ENCODE data around the gene AASDH. TPM values are rescaled to one million over a fixed set of nuclear protein-coding genes. Genes with fewer than 3 reads are reported as not detected.

AASDH gene
- total RNA-seq, 2 experiments from 2014 or later: 10.4 to 13.9 TPM

- peaks cover 89% of the 10 kb centered on the region for H4K20me1 ChIP-seq (ENCODE audit: insufficient read depth, low read length)
- TF ChIP-seq EZH2phosphoT487 (IDR thresholded peaks at IDR 0.05; ENCODE audit: borderline replicate concordance, low read depth, low read length): no peak
- TF ChIP-seq CTCF (conservative IDR thresholded peaks at IDR 0.05; ENCODE audit: low read length): no peak
- no peak overlapping the region for H3K4me3 ChIP-seq (ENCODE audit: low read depth, low read length, poor library complexity, severe bottlenecking)
- H2AFZ ChIP-seq (ENCODE audit: low read length): no peak overlapping the region
- peaks cover 100% of the 10 kb centered on the region for H3K79me2 ChIP-seq (ENCODE audit: insufficient read depth, low read depth, low read length)
- H3K9me3 ChIP-seq (ENCODE audit: low read length): peaks cover 6% of the 10 kb centered on the region; the same call in 1 of the 2 replicates
- ChIA-PET CTCF (ENCODE audit: unreplicated experiment) (no interaction called here), POLR2A (interaction anchor here (0.7 to 5.6 kb wide), 2 partner anchors 8 to 241 kb away, joined by 5 to 52 read pairs; partner anchors contain the start of genes PAICS and PPAT)
- DNase-seq (ENCODE audit: low spot score): no peak
- no TSS peak for BruUV-seq (replicated peaks)
- H3K4me1 ChIP-seq (ENCODE audit: insufficient read depth, low read length, poor library complexity, severe bottlenecking): peaks cover 45% of the 10 kb centered on the region
- no peaks in the 10 kb centered on the region for H3K9me2 ChIP-seq (ENCODE audit: insufficient read depth, low read length)
- intact Hi-C loops (cut with micrococcal nuclease; ENCODE audit: unreplicated experiment): loop anchor here (10.0 kb wide), 1 partner anchor 408 kb away; no protein-coding TSS in a partner anchor
- no peak overlapping the region for H3K27ac ChIP-seq (ENCODE audit: low read depth, low read length, poor library complexity, severe bottlenecking)
- no peak overlapping the region for H3K4me2 ChIP-seq (ENCODE audit: low read length)
- H3K36me3 ChIP-seq (ENCODE audit: insufficient read depth, low read length): peaks cover 68% of the 10 kb centered on the region
Observed at GRCh38 chr4:56427179-56427578, 39.9 kb upstream of the AASDH start.

GRCh38 chr4:56426273-56426672 lies 39.0 kb upstream of the AASDH start:
- Histone ChIP-seq H4K20me1 (ENCODE audit: insufficient read depth, low read length) (peaks cover 80% of the 10 kb centered on the region), H3K9me2 (ENCODE audit: insufficient read depth, low read length) (no peaks in the 10 kb centered on the region), H3K27ac (ENCODE audit: low read depth, low read length, poor library complexity, severe bottlenecking) (no peak overlapping the region), H3K4me1 (ENCODE audit: insufficient read depth, low read length, poor library complexity, severe bottlenecking) (peaks cover 37% of the 10 kb centered on the region), H3K9me3 (ENCODE audit: low read length) (peaks cover 6% of the 10 kb centered on the region; the same call in 1 of the 2 replicates), H3K36me3 (ENCODE audit: insufficient read depth, low read length) (peaks cover 65% of the 10 kb centered on the region), H3K79me2 (ENCODE audit: insufficient read depth, low read depth, low read length) (peaks cover 100% of the 10 kb centered on the region), H2AFZ (ENCODE audit: low read length) (no peak overlapping the region), H3K4me3 (ENCODE audit: low read depth, low read length, poor library complexity, severe bottlenecking) (no peak overlapping the region), H3K4me2 (ENCODE audit: low read length) (no peak overlapping the region)
- TF ChIP-seq EZH2phosphoT487 (IDR thresholded peaks at IDR 0.05; ENCODE audit: borderline replicate concordance, low read depth, low read length) (no peak), CTCF (conservative IDR thresholded peaks at IDR 0.05; ENCODE audit: low read length) (no peak)
- CTCF ChIA-PET (ENCODE audit: unreplicated experiment): interaction anchor here (1.4 kb wide), 1 partner anchor 9 kb away, joined by 5 read pairs; the partner anchor contains the start of gene PPAT
- BruUV-seq (replicated peaks): no TSS peak
- POLR2A ChIA-PET: interaction anchor here (0.7 to 5.6 kb wide), 5 partner anchors 8 to 39 kb away, joined by 3 to 52 read pairs (median 6); partner anchors contain the start of genes AASDH, PAICS and PPAT
- DNase-seq (ENCODE audit: low spot score): no peak
- intact Hi-C loops (cut with micrococcal nuclease; ENCODE audit: unreplicated experiment): loop anchor here (10.0 kb wide), 1 partner anchor 409 kb away; no protein-coding TSS in a partner anchor

GRCh38 chr4:56425518-56425917 lies 38.2 kb upstream of the AASDH start:
- no peak for TF ChIP-seq CTCF (conservative IDR thresholded peaks at IDR 0.05; ENCODE audit: low read length)
- no peak for TF ChIP-seq EZH2phosphoT487 (IDR thresholded peaks at IDR 0.05; ENCODE audit: borderline replicate concordance, low read depth, low read length)
- Histone ChIP-seq H3K4me3 (ENCODE audit: low read depth, low read length, poor library complexity, severe bottlenecking) (no peak overlapping the region), H3K79me2 (ENCODE audit: insufficient read depth, low read depth, low read length) (peaks cover 100% of the 10 kb centered on the region), H4K20me1 (ENCODE audit: insufficient read depth, low read length) (peaks cover 78% of the 10 kb centered on the region), H3K9me3 (ENCODE audit: low read length) (peaks cover 6% of the 10 kb centered on the region; the same call in 1 of the 2 replicates), H3K9me2 (ENCODE audit: insufficient read depth, low read length) (no peaks in the 10 kb centered on the region), H2AFZ (ENCODE audit: low read length) (no peak overlapping the region), H3K27ac (ENCODE audit: low read depth, low read length, poor library complexity, severe bottlenecking) (peak overlapping the region; percentile 33), H3K4me1 (ENCODE audit: insufficient read depth, low read length, poor library complexity, severe bottlenecking) (peaks cover 37% of the 10 kb centered on the region), H3K36me3 (ENCODE audit: insufficient read depth, low read length) (peaks cover 63% of the 10 kb centered on the region), H3K4me2 (ENCODE audit: low read length) (peak overlapping the region; percentile 14; the same call in 1 of the 2 replicates)
- no TSS peak for BruUV-seq (replicated peaks)
- CTCF ChIA-PET (ENCODE audit: unreplicated experiment): interaction anchor here (1.4 kb wide), 1 partner anchor 10 kb away, joined by 5 read pairs; the partner anchor contains the start of gene PPAT
- POLR2A ChIA-PET: interaction anchor here (0.7 to 5.6 kb wide), 6 partner anchors 9 to 411 kb away, joined by 3 to 52 read pairs (median 5); partner anchors contain the start of genes AASDH, PAICS and PPAT
- intact Hi-C loops (cut with micrococcal nuclease; ENCODE audit: unreplicated experiment): loop anchor here (10.0 kb wide), 1 partner anchor 409 kb away; no protein-coding TSS in a partner anchor
- no peak for DNase-seq (ENCODE audit: low spot score)

Data from OCI-LY7 (cell line).